Stimulated activated CD4-positive, alpha-beta T cell treated with anti-CD3 and anti-CD28 coated beads, Interleukin-1b, Interleukin-23, amount 100 ng/mL, for 1 hour (primary cell): ENCODE measurements around the gene OMP.

Source experiments
- DNase-seq, 2 donors: peaks; one replicate each; pipeline ENCODE4 v3.0.0-alpha.2; 2020; ENCODE audit warnings: low read depth in 2 of 2

OMP gene

DNA sequence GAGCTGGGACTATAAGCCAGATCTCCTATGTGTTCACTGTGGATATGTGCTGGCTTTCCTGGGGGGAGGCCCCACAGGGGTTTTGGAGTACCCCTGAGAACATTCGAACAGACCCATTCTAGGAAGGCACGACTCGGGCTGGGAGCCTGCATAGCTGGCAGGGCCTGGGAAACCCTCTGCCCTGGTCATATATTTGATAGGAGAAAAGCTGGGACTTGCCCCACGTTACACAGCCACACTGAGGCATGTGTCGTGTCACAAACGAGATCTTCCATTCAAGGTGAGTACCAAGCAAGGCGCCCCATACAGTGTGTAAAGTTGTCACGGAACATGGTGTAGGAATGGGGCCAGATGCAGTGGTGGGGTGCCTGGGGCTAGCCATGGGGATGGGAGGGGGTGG lies 36.6 kb downstream of the OMP start:
- no peak for DNase-seq

GRCh38 chr11:77140231-77140851 lies 37.7 kb downstream of the OMP start:
- no peak for DNase-seq

GRCh38 chr11:77141034-77141433 lies 38.4 kb downstream of the OMP start:
- no peak for DNase-seq

DNA sequence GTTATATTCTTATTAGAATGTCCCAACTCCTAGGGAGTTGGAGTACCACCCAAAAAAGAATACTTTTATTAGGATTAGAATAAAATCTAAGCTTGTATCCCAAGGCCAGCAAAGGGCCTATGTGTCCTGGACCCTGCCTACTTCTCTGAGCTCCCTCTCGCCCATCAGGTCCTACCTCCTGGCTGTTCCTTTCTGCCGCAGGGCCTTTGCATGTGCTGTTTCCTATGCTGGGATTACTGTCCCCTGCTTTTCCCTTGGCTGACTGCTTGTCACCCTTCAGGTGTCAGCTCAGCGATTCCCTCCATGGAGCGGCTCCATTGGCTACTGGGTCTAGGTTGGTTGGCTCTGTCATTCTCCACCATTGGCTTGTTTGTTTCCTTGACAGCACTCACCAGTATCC lies 38.8 kb downstream of the OMP start:
- DNase-seq = no peak

DNA sequence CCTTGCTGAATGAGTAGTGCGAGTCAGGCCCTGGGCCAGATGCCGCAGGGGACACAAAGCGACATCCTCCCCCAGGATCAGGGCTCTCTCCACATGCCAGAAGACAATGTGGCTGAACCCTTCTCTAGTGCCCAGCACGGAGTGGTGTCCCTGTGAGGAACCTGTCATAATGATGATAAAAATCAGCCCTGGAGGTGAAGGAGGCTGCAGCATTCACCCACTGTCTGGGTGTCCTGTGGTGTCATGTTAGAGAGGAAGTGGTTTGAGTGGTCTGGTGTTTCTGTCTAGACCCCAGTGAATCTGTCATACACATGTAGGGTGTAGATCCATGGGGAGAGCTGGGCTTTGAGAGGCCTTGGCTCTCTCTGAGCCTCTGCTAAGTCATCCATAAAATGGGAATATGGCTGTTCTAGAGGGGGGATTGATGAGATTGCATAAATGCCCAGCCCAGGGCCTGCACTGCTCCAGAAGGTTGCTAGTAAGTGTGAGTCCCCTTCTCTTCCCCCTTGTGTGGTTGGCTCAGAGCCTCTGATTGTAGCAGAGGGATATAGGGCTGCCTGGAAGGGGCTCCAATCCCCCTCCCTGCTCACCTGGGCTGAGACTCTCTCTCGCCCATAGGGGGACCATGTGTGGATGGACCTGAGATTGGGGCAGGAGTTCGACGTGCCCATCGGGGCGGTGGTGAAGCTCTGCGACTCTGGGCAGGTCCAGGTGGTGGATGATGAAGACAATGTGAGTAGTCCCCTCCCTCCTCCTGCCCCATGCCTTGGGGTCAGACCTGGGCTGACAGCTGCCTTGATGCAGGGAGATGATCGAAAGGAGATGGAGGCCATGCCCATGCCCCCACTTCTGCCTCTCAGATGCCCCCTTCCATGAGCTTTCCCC lies 39.7 kb downstream of the OMP start:
- DNase-seq = no peak

GRCh38 chr11:77143405-77144020 lies 40.9 kb downstream of the OMP start:
- DNase-seq = no peak

DNA sequence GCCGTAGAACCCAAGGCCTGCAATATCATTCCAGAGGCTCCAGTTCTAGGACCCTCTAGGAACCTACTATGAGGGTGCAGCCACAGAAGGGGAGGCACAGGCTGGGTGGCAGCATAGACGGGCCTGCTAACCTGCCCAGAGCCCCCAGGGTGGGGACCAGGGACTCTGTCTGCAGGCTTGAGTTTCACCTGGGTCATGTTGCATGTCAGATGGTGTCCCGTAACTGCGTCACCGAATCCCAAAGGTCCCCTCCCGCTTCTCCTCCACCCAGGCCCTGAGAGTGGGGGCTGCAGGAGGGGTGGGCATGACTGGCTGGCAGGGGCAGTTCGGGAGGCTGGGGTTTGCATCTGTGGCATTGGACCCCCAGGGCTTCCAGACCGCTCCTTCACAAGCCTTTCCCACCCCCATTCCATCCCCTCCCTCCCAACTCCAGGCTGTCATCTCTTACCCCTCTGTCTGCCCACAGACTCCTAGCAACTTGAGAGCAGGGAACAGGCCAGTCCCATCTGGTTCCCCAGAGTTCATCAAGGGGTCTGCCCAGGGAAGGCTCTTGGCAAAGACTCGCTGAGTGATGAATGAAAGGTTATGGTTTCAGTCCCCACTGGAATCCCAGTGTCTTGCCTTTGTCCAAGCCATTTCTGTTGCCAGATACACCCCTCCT lies 41.7 kb downstream of the OMP start:
- no peak for DNase-seq

DNA sequence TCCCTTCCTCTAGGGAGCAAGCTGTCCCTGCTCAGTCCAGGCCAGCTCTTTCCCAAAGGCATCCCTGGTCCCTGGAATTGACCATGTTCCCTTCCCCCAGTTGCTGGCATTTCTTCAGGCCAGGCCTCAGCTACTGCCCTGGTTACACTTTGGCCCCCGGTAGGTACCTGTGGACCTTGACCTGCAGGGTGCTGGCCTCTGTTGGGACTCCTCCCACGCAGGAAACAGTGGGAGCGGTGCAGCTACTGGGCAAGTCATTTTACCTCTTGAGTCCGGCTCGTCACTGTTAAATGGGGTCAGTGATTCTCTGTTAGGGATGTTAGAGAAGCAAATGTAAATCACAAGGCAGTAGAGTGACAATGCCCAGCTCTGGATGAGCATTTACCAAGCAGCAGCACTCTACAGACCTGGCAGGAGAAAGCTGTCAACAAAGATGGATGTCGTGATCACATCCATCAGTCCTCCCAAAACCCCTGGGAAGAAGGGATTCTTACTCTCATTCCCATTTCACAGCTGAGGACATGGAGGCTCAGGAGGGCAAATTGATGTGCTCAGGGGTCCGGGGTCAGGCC lies 42.3 kb downstream of the OMP start:
- no peak for DNase-seq

DNA sequence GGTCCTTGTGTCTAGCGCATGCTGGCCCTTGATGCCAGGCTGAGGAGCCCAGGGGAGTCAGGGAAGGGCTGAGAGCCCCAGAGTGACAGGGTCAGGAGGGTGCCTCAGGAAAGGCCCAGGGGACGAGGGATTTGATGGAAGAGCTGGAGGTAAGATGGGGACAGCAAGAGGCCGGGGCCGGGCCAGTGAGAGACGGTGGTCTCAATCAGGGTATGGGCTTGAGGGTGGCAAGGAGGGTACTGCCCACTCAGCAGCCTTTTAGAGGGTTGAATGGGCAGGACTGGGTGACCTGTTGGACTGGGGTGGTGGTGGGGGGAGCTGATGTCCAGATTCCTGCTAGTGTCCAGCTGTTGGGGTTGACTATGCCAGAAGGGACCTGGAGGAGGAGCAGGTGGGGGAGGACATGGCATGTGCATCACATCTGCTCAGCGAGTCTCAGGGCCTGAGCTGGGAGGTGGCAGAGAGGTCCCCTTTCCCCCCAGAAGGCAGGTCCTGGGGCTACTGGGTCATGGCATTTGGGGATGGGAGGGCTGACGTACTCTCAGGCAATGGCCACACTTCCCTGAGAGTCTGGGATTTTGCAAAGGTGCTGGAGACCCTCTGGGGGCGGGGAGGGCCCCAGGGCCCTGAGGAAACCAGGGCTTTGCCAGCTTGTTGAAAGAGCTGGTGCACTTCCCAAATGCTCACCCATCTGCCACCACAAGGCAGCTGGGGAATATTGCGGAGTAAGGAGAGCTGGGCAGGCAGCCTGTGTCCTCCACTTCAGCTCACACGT lies 43.8 kb downstream of the OMP start:
- DNase-seq = no peak

- DNase-seq = no peak
These were observed 44.3 kb downstream of the OMP start for GRCh38 chr11:77147036-77147315.

- DNase-seq = no peak
These were observed 45.2 kb downstream of the OMP start for GRCh38 chr11:77147668-77148321.

DNA sequence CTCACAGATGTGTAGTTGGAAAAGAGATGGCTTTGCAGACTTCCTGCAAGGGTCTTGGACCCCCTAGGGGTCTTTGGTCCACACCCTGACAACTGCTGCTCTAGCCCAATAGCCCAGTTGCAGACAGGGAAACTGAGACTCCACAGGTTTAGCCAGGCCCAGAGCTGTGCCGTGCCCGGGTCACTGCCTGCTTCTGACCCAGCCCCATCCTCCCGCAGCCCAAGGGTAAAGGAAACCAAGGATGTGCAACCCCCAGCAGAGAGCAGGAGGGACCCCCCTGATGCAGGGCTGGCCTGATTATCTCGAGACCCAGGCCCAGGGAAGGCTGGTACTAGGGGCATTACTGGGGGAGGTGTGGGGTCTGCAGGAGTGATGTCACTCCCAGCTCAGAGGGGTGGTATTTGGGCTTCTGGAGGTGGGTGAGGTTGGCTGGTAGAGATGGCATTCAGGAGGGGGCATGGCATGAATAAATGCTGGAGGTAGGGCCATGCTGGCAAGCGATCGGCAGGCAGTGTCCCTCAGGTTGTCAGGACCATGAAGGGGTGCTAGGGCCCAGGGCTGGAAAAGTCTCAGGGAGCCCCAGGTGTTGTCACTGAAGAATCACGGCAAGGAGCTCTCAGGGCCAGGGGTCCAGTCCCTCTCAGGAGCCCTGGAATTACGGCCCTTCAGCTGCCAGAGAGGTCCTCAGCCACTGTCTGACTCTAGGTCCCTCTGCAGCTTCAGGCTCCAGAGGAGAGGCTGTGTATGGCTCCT lies 46.5 kb downstream of the OMP start:
- DNase-seq = no peak

DNA sequence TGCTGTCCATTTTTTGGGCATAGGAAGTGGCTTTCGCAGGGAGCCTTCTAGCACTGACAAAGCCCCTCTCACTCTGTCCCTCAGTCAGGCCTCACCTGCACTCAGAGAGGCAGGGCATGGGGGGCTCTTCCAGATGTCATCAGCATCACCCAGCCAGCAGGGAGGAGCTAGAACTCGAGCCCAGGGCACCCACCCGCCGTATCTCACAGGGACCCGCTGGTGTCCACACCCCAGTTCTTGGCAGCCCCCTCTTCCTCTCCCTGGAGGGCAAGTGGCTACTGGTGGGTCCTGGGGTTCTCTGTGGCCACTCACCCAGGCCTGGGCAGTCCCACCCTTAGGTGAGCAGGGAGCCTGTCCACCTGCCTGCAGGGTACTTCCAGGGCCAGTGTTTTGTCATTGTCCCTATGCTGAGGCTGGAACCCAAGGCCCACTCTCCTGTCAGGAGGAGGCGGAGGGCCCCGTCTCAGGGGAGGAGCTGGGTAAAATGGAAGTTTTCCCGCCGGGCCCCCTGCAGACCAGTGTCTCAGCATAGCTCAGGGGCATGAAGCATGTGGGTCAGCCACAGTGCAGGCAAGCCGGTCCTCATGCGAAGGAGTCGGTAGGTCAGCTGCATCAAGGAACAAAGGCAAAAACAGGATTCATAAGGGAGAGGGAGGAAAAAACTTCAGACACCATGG lies 47.2 kb downstream of the OMP start:
- DNase-seq = no peak

DNA sequence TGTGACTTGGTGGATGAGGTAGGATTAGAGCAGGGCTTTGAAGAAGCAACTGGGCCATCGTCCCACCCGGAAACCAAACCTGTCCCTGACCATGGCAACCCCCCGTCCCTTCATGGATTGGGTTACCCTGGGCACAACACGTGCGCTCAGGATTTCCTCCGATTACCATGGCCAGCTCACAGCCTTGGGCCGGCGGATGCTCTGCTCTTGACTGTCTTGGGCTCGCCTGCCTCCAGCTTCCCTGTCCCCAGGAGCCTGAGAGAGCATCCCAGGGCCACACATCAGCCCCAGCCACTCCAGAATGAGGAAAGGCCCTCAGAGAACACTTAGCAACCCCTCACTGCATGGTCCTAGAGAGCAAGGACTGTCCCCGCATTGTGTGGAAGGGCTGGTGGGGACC lies 48.2 kb downstream of the OMP start:
- no peak for DNase-seq

- DNase-seq = peak in 1 of 2 donors; percentile 13
These were observed 49.3 kb downstream of the OMP start for GRCh38 chr11:77151804-77152509.

DNA sequence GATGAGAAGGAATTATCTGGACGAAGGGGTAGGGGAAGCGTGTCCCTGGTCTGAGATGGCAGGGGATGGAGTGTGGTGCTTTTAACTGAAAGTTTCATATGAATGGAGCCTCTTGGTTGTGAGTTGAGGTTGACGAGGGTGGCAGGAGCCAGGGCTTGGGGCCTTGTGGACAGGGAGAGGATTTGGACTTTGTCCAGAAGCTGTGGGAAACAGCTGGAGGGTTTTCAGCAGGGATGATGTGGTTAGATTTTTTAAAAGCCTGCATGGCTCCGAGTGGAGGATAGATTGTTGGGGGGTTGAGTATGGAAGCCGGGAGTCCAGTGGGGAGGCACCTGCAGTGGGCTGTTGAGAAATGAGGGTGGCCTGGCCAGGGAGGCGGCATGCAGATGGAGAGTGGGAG lies 50.2 kb downstream of the OMP start:
- DNase-seq = no peak
